Measurements from ENCODE around the gene PPFIBP1. TPM values are rescaled to one million over a fixed set of nuclear protein-coding genes. Genes with fewer than 3 reads are reported as not detected.
A peak's percentile ranks its signal among the peaks of the same experiment; 100 is the strongest.
"Not testable (repeated sequence)": the region's sequence is repeated elsewhere in the genome, so short reads cannot be mapped to it uniquely, and the experiment has no call there.

Gene PPFIBP1
- total RNA-seq, 1 donor from 2014 or later: 117 TPM

DNA sequence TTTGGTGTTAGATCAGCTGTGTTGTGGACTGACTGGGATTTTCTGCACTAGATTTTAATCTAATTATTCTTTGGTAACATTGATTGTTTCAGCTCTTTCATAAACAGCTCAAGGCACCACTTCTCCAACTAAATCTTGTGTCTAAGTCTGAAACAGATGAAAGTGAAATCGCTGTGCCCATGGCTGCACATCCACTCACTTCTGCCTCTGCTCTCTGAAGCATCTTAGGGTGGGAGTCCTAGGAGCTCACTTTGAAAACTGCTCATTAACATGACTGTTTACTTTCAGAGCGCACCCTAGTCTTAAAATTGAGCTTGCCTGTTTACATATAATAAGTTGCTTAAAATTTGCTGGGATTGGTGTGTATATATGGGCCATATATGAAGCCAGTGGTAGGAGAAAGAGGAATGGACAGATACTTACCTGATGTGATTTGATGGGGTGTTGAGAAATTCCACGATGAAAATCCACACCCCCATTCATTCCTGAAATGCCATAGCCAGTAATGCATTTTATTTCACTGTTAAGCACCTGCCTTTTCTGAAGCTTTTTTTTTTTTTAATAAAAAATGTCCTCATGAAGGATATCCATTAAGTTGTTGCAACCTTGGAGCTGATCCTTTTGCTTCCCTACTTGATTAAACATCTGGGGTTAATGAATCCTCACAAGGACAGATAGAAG is 52.8 kb downstream of the PPFIBP1 start:
- H3K27ac ChIP-seq: no peak overlapping the region

DNA sequence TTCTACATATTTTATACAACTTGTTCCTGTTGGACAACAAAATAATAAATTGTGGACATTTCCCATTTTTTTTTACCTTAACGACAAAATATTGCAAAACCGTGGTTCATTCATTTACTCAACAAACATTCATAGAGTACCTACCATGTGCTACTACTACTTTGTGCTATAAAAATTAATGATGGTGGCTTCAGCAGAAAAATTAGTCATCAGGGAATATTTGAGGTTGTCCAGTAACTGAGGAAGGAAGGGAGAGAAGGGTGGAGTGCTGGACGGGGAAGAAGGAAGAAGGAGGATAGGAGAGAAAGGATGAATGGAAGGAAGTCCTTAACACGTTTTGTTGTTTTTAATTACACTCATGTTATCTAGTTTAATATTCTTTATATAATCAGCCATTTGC is 53.7 kb downstream of the PPFIBP1 start:
- Histone ChIP-seq H3K9me3 (no peaks in the 10 kb centered on the region), H3K27me3 (ENCODE audit: low read depth) (no peaks in the 10 kb centered on the region), H3K27ac (no peak overlapping the region), H3K36me3 (no peaks in the 10 kb centered on the region), H3K4me3 (no peak overlapping the region), H3K4me1 (peaks cover 36% of the 10 kb centered on the region)
- ATAC-seq (no peak), DNase-seq (no peak)
- TF ChIP-seq, protein P1, sequence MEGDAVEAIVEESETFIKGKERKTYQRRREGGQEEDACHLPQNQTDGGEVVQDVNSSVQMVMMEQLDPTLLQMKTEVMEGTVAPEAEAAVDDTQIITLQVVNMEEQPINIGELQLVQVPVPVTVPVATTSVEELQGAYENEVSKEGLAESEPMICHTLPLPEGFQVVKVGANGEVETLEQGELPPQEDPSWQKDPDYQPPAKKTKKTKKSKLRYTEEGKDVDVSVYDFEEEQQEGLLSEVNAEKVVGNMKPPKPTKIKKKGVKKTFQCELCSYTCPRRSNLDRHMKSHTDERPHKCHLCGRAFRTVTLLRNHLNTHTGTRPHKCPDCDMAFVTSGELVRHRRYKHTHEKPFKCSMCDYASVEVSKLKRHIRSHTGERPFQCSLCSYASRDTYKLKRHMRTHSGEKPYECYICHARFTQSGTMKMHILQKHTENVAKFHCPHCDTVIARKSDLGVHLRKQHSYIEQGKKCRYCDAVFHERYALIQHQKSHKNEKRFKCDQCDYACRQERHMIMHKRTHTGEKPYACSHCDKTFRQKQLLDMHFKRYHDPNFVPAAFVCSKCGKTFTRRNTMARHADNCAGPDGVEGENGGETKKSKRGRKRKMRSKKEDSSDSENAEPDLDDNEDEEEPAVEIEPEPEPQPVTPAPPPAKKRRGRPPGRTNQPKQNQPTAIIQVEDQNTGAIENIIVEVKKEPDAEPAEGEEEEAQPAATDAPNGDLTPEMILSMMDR (IDR thresholded peaks at IDR 0.05): no peak
- intact Hi-C loops (cut with DNase I): no loop called here

More for the DNA sequence above, 52.8 kb downstream of the PPFIBP1 start:
- H3K4me3 ChIP-seq: no peak overlapping the region
- TF ChIP-seq, protein P1 (IDR thresholded peaks at IDR 0.05): no peak
- intact Hi-C loops (cut with DNase I): no loop called here
- no peak for ATAC-seq
- no peak for DNase-seq
- H3K27me3 ChIP-seq (ENCODE audit: low read depth): no peaks in the 10 kb centered on the region
- peaks cover 33% of the 10 kb centered on the region for H3K4me1 ChIP-seq
- no peaks in the 10 kb centered on the region for H3K9me3 ChIP-seq
- H3K36me3 ChIP-seq: no peaks in the 10 kb centered on the region

DNA sequence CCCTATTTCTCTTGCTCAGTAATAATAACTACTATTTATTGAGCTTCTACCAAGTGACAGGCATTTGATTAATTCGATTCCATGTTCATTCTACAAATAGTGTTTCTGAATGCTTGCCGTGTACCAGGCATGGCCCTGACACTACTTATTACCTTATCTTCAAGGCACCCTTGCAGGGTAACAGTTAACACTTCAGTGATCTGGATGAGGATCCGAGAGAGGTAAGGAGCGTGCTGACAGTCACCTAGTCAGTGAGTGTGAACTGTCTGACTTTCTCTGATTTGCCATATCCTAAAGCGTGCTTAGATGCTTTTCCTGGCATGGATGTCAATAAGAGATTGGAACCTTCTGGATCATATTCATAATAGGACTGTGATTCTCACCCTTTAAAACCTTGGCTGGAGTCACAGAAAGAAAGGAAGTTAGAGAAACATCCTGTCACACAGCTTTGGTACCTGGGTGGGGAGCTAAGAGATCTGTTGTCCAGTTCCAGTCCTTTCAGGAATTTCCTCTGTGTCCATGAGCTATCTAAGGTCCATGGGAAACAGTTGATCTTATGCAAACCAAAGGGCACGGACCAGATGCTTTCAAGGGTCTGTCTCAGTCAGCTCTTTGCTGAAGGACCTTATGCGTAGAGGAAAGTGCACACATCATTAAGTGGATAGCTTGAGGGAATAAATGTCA is 54.8 kb downstream of the PPFIBP1 start:
- peaks cover 44% of the 10 kb centered on the region for H3K4me1 ChIP-seq
- no peaks in the 10 kb centered on the region for H3K9me3 ChIP-seq
- H3K4me3 ChIP-seq: no peak overlapping the region
- no peak overlapping the region for H3K27ac ChIP-seq
- DNase-seq (no peak), ATAC-seq (peak in 1 of 2 donors; percentile 25)
- H3K27me3 ChIP-seq (ENCODE audit: low read depth): no peaks in the 10 kb centered on the region
- no peaks in the 10 kb centered on the region for H3K36me3 ChIP-seq
- intact Hi-C loops (cut with DNase I): no loop called here
- TF ChIP-seq, protein P1 (IDR thresholded peaks at IDR 0.05): no peak

DNA sequence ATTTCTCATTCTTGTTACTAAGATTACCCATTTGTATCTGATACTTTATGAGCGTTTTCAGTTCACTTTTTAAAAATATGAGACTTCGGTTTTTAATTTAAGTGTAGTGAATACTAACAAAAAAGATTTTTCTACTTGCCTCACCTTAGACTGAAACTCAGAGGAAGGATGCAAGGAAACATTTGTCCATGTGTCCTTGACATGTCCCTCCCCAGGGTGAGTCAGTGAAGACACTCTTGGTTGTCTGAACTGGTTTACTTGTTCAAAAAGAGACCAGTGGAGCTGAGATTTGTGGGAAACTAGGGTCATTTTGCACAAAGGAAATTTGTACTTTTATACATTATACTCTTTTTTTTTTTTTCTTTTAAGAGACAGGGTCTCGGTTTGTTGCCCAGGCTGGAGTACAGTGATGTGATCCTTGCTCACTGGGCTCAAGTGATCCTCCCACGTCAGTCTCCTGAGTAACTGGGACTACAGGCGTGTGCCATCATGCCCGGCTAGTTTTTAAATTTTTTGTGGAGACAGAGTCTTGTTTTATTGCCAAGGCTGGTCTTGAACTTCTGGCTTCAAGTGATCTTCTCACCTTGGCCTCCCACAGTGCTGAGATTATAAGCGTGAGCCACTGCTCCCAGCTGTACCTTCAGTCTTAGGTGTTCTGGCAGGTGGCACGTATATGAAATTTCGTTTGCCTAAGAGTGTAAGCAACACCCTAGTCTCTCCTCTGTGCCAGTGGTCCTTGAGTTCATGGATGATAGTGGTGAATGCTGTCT is 56.7 kb downstream of the PPFIBP1 start:
- Histone ChIP-seq H3K27ac (no peak overlapping the region), H3K27me3 (ENCODE audit: low read depth) (no peaks in the 10 kb centered on the region), H3K36me3 (no peaks in the 10 kb centered on the region), H3K9me3 (no peaks in the 10 kb centered on the region), H3K4me3 (no peak overlapping the region), H3K4me1 (peaks cover 44% of the 10 kb centered on the region)
- DNase-seq: no peak
- TF ChIP-seq, protein P1 (IDR thresholded peaks at IDR 0.05): no peak
- intact Hi-C loops (cut with DNase I): no loop called here
- ATAC-seq: peak in 1 of 2 donors; percentile 10

DNA sequence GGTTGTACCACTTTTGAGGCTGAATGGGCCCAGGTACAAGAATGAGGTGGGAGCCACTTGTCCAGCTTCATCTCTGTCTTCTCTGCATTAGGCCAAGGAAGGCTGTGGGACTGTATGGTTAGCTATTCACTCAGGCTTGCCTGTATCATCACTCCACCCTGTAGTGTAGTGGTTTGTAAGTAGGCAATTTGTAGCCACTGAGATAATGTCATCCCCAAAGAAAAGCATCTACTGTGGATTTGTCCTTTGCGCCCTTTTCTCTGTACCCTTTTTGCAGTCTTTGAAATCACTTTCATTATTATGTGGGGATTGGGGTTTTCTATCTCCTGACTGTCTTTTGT is 57.3 kb downstream of the PPFIBP1 start:
- H3K27ac ChIP-seq; intact Hi-C loops (cut with DNase I); ATAC-seq: not testable (repeated sequence)

DNA sequence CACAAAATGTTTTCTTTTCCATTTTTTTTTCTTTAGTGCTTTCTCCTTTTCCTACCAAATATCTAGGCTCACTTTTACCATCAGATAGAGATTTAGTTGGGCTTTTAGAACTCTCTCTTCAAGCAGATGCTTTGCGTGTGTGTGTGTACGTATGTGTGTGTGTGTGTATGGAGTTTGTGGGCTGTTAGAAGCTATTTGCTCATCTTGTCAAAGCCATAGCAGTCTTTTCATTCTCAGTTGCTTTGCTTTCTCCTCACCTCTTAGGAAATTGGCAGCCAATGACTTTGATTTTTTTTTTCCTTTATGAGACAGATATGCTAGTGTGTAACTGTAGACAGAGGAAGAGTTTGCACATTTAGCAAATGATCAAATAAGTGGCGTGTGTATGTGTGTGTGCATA is 57.8 kb downstream of the PPFIBP1 start:
- ATAC-seq; DNase-seq; H3K4me3 ChIP-seq; intact Hi-C loops (cut with DNase I); H3K27ac ChIP-seq; H3K27me3 ChIP-seq (ENCODE audit: low read depth); H3K9me3 ChIP-seq; H3K36me3 ChIP-seq: not testable (repeated sequence)
- peaks cover 36% of the 10 kb centered on the region for H3K4me1 ChIP-seq

More for the DNA sequence above, 57.3 kb downstream of the PPFIBP1 start:
- H3K36me3 ChIP-seq; H3K27me3 ChIP-seq (ENCODE audit: low read depth); H3K9me3 ChIP-seq; DNase-seq; H3K4me3 ChIP-seq: not testable (repeated sequence)
- H3K4me1 ChIP-seq: peaks cover 40% of the 10 kb centered on the region

DNA sequence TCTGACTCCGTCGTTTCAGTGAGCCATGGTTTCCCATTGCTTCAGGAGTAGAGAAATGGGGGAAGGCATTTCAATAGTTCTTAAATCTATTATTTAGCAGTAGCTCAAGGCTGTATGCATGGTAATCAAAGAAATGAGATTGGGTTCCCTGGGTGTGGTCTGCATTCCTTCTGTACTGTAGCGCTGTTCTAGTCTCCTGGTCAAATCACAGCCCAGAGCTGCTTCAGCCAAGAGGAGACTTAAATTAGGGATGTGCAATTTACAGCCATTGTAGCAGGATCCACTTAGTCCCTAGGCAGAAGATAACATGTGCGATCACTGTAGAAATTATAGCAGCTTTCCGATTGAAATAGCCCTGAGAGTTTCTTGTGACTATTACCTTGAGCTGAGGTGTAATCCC is 58.4 kb downstream of the PPFIBP1 start:
- DNase-seq: not testable (repeated sequence)

More for the DNA sequence above, 58.4 kb downstream of the PPFIBP1 start:
- Histone ChIP-seq H3K27ac (peak overlapping the region; percentile 10), H3K4me1 (peaks cover 35% of the 10 kb centered on the region)
- ATAC-seq; intact Hi-C loops (cut with DNase I); H3K4me3 ChIP-seq; H3K36me3 ChIP-seq; H3K27me3 ChIP-seq (ENCODE audit: low read depth); H3K9me3 ChIP-seq: not testable (repeated sequence)

Measured in lower lobe of right lung (tissue), 2 donors.